IPS-NIHi7 (cell line): ENCODE measurements around the gene ABHD12.
"Not testable (repeated sequence)": the region's sequence is repeated elsewhere in the genome, so short reads cannot be mapped to it uniquely, and the experiment has no call there.

Experiments
- DNase-seq: peaks from one replicate; pipeline ENCODE4 v3.0.0; 2012; ENCODE audit warnings: mixed read lengths; ENCODE audit errors: extremely low spot score

ABHD12 gene

DNA sequence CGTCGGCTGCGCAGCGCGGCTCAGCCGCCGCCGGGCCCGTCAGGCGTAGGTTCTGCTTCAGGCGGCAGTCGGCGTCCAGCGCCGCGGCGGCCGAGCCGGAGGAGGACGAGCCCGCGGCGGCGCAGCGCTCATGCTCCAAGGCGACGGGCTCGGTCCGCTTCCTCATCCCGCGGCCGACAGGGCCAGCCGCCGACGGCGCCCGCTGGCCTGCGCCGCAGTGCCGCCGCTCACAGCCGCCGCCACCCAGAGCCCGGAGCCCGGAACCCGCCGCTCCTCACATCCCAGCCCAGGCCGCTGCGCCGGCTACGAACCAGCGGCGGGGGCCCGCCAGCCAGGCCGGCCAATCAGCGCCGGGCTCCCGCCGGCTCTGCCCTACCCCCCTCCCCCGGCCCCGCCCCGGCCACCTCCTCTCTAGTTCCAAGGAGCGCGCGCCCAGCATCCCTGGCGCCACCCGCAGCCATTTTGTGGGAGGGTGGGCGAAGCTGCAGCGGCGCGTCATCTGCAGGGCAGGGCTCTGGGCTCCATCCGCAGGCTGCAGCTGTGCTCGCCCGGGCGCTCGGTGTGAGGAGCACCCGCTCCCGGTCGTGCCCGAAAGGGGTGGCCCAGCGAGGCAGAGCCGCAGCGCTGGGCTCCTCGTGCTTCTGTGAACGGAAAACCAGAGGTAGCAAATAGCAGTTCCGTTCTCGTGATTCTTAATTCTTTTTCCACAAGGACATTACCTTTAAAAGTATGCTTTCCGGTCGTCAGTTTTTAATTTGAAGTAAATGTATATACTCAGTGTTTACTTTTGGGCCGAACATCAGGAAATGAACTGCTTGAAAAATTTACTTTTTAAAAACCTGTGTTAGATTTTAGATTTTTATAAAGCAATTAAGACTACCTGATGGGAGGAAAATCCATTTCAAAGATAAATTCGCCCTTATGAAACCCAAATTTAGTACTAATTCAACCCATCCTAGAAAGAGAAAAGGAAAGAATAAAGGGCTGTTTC lies at the start of gene ABHD12:
TSS of gene ABHD12 (minus strand) at position 298 of the 991 bp plus-strand sequence. CDS start at position 166, 132 bp downstream.
- DNase-seq: peak; percentile 97

DNA sequence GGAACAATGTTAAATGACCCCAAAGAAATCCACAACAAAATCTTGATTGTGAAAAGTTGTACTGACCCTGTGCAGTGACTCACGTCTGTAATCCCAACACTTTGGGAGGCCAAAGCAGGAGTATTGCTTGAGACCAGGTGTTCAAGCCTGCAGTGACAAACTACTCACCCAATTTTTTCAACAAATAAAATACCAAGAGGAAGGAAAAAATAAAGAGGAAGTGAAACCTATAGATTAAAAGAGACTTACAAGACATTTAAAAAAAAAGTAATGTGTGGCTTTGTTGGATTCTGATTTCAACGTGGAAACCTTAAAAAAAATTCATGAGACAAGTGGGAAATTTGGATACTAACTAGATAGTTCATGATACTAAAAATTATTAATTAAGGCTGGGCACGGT lies 48.7 kb upstream of the ABHD12 start:
- no peak for DNase-seq

DNA sequence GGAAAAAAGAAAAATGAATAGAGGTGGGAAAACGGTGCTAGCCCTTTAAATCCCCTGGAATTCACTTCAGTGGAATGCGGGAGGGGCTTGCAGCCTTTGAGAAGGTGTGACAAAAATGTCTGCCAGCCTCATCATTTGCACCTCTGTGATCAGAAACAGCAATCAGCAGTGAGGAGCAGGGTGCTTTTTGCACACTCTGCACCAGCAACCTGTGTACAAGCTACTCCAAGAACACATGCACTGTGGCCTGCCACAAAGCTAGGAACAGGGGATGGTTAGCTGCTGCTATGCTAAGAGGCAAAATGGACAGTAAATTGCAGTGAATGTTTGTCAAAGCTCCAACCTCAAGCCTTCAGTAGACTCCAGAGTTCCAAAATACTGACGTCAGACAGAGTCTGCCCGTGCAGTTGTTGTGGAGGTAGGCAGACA lies 46.5 kb upstream of the ABHD12 start:
- peak; percentile 67 for DNase-seq

DNA sequence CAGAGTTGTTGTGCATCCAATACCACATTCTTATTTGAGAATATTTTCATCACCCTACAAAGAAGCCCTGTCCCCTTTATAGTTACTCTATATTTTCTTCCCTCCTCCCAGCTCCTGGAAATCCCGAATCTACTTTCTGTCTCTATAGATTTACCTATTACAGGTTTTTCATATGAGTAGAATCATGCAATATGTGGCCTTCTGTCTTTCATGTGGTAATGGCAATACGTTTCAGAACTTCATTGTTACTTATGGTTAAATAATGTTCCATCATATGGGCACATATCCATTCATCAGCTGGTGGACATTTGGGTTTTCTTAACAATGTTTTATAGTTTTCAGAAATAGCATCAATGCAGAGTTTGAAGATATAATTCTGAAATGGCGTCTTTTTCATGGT lies 33.9 kb upstream of the ABHD12 start:
- no peak for DNase-seq

DNA sequence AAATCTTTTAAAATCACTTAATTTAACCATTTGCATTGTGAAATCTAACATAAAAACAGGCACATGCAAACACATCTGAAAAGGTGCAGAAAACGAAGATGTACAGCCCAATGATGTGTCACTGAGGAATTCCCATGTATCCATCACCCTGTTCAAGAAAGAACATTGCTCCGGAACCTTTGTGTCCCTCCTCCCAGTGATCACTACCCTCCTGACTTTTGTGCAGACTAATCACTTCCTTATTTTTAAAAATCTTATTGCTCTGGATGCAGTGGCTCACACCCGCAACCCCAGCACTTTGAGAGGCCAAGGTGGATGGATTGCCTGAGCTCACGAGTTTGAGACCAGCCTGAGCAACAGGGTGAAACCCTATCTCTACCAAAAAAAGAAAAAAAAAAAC lies 31.4 kb upstream of the ABHD12 start:
- no peak for DNase-seq

DNA sequence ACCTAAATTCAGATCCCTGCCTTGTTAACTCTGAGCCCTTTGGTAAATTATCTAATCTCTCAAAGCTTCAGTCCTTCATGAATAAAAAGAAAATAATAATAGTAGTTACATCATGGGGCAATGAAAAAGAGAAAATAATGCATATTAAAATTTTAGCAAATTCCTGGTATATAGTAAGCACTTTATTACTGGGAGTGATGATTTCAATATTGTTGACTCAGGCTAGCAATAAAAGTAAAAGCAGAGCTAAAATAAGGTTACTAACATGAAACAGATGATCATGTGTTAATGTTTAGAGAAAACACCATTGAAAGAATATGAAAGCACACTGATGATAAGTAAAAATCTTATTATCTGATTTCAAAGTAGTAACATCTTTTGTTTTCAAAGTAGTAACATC lies 30.5 kb upstream of the ABHD12 start:
- no peak for DNase-seq

DNA sequence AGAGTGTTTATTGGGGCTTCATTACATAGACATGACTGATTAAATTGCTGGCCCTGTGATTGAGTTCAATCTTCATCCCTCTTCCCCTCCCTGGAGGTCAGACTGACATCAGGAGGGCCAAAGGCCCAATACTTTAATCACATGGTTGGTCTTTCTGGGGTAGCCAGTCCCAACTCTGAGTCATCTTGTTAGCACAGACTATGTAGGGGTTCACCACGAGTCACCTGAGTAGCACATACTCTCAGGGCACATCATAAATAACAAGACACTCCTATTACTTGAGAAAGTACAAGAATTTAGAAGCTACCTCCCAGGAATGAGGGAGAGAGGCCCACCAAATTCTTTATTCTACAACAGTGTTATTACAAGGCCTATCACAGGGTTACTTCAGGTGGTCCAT lies 28.1 kb upstream of the ABHD12 start:
- DNase-seq: no peak

DNA sequence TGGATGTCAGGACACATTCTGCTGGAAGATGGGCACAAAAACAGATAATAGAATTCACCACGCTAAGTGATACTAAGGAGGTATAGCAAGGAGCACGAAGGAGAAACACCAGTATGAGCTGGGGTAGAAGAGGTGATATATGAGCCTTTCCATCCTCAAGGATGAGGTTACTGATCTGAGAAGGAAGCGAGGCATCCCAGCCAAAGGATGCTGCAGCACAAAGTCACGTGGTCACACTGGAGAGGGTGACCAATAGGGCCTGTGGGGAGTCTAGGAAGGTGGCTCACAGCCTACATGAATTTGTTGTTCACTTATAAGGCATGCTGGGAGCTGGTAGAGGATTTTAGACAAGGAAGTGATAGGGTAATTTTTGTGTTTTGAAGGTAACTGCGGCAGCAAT lies 18.3 kb upstream of the ABHD12 start:
- DNase-seq: no peak

DNA sequence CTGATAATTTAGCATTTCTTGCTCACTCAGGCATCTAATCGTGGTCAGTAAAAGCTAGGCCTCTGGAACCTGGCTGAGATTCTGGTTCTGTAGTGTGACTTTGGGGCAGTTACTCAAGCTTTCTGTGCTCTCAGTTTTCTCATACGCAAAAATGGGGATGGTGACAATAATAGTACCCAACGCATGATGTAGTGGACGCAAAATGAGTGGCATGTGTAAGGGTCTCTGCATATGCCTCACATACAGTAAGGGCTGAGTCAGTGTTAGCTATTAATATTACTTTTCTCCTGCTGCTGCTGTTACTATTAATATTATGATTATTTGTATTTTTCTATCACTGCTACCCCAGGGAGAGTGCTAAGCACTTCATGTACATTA lies 17.5 kb upstream of the ABHD12 start:
- DNase-seq: no peak

DNA sequence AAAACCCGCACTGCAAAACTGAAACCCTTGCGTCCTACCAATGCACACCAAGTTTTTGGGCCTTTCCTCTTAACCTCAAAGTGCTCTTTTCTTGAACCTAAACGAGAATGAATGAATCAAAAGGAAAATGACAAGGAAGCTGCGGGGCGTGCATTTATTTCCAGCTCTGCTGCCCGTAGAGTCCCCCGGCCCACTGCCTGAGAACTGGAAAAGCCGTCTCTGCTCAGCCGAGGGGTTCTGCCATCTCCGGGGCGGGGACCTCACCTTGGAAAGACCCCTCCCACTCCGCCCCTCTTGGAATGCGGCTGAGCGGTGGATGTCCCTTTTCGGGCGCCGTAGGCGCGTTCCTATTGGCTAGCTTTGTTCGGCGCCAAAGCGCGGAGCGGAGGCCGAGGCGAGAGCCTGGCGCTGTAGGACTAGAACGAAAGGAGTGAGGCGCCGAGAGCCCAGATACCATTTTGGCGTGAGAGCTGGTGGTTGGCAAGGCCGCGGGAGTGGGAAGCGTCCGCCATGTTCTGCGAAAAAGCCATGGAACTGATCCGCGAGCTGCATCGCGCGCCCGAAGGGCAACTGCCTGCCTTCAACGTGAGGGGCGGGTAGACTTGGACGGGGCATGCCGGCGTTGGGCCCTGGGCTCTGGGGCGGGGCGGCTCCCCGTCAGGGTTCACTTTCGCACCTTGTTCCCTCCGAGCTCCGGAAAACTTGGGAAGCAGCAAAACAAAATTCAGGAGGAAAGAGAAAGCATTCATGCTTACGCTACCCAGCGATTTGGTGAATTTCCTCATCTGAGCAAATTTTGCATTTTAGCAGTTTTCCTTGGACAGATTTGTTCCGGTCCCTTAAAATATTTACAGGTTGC lies 16.9 kb upstream of the ABHD12 start, which contains the start of gene GINS1:
TSS of gene GINS1 (plus strand) at position 363 of the 859 bp plus-strand sequence. CDS start at position 511, 148 bp downstream.
- DNase-seq: peak; percentile 98

DNA sequence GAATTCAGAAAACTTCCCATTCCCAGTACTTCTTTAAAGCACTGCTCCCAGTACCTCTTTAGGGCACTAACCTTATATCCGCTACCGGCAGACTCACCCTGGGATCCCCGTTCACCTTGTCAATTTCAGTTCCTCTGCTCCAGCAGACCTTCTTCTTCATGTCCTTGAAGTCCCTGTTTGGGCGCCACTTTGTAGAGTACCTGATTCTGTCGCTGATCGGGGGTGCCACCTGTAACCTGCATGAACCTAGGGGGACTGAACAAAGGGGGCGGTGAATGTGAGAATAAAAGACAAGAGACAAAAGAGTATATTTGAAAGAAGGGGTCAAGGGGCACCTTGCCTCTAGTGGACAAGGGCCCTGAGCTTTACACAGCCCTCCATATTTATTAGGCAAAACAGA lies 11.9 kb upstream of the ABHD12 start:
- DNase-seq: no peak

DNA sequence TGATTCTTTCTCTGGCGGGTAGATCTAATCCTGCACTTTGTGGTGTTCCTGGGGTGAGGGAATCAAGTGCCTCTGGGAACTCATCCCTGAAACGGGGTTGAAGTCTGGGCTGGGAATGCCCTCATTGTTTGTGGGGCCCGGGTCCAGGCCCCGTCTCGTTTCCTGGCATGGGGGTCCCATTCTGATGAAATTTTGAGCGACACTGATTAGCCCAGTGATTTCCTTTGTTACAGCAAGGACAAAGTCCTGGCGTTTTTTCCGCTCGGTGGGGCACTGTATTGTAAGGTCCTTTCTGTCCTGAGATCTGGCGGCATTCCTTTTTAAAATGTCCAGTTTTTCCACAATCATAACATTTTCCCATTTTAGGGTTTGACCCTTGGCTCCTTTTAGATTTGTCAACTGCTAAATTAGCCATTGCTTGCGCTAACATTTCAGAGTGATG lies 9.7 kb upstream of the ABHD12 start:
- not testable (repeated sequence) for DNase-seq

DNA sequence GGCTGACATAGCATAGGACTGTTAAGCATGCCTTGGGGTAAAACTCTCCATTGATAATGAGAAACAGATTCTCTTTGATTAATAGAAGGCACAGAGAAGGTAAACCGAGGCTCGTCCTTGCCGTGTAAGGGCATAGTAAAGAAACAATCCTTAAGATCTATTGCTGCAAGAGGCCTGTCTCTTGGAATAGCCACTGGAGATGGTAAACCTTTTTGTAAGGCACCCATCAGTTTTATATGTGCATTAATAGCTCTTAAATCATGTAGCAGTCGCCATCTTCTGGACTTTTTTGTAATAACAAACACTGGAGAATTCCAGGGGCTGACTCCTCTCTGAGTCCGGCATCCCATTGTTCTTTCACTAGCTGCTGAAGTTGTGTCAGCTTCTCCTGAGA lies 8.4 kb upstream of the ABHD12 start:
- peak; percentile 57 for DNase-seq

DNA sequence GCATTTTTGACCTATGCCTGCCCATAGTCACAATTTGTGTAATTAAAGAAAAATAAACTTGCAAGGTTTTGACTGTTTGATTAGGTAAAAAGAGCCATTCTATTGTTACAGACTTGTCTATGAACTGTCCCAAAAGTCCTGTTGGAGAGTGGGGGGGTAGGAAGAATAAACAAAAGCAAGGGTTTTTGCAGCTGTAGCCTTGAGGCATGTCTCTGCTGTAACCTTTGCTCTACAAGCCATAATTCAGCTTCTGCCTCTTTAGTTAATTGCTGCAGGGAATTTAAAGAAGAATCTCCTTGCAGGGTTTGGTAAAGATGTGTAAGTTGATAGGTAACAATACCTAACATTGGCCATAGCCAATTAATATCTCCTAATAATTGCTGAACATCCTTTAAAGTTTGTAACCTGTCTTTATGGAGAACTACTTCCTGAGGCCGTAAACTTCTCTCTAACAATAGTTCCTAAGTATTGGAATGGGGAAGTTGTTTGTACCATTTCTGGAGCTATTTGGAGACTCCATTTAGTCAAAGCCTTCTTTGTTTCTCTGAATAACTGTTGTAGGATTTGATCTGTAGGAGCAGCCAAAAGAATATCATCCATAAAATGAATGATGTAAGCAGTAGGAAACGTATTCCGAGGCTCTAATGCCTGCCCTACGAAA lies 7.9 kb upstream of the ABHD12 start:
- no peak for DNase-seq

DNA sequence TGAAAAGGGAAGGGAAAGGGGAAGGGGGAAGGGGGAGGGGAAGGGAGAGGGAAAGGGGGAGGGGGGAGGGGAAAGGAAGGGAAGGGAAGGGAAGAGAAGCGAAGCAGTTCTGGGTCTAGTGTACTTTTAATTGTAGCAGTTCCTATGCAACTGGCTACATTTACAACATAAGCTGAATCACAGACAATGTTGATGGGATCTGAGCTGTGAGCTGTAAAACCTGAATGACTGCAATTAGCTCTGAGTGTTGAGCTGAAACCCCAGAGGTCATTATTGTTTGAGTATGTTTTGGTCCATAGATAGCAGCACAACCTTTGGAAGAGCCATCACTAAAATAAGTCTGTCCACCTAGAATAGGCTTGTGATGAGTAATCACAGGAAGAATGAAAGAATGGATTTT lies 7.2 kb upstream of the ABHD12 start:
- no peak for DNase-seq

DNA sequence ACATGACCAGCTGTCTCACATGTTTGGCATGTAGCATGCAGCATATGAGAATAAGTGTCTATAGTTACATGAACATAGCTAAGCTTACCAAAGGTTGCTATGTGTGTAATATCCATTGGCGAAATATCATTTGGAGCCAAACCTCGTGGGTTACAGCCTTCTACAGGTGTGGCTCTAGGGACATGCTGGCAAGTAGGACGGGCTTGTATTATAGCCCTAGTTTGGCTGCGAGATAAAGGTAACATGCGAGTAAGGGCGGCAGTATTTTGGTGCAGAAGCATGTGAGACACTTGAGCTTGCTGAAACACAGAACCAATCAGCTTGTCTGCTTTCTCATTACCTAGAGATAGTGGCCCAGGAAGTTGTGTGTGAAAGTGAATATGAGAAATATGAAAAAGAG lies 6.5 kb upstream of the ABHD12 start:
- DNase-seq: no peak

DNA sequence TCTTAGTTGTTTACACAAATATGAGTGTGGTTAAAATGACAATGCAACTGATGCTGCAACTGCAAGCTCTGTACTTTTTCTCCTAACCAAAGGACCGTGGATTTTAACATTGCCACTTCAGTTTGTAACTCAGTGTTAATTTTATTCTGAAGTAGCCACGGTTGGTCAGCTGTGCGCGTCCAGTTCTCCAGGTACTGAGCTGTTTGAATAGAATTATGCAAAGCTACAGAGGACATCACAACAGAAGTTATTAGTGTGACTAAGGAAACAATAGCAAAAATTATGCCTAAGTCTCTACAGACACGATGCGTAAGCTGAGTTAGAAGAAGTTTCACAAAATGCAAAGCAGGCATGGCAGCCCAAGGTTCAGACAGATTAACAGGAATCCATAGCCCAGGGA lies 4.4 kb upstream of the ABHD12 start:
- DNase-seq: no peak

DNA sequence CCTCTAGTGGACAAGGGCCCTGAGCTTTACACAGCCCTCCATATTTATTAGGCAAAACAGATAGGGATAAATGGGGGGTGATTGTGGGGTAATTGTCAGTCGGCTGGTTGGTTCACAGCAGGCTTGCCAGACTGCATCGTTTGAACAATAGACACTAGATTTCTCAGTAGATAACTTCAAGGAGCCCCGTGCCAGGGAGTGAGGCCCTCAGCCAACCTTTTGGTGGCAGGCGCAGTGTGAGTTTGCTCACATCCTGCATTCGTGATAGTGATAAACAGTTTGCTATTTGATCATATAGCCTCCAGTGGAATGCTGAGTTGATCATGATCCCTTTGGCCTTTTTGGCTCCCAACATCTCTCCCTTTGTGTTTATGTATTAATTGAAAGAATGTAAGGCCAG lies 3.6 kb upstream of the ABHD12 start:
- DNase-seq: no peak

DNA sequence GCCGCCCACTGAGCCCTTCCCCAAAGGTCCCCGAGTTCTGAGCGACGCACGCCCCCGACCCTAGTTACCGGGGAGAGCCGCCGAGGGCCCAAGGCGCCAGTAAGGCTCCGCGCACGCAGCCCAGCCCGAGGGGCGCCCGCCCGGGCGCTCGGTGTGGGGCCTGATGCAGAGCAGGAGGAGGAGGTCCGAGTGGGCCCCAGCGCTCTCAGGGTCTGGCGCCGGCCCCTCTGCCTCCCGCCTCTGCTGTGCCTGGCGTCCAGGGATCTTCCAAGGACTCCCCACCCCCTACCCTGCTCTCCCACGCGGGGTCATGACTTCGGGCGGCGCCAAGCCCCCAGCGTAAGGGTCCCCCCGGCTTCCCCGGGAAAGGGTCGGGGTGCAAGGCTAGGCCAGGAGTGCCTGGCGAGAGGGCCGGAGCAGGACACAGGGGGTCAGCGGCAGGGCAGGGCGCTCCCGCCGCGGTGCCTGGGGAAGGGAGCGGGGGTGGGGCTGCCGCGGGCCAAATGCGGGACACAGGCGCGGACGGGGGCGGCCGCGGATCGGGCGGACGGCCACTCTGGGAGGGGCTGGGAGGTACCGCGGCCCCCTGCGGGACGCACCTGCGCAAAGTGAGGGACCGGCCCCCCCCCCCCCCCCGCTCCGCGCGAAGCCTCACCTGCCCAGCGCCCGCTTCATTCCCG lies 637 bp downstream of the ABHD12 start:
- DNase-seq: peak; percentile 61

DNA sequence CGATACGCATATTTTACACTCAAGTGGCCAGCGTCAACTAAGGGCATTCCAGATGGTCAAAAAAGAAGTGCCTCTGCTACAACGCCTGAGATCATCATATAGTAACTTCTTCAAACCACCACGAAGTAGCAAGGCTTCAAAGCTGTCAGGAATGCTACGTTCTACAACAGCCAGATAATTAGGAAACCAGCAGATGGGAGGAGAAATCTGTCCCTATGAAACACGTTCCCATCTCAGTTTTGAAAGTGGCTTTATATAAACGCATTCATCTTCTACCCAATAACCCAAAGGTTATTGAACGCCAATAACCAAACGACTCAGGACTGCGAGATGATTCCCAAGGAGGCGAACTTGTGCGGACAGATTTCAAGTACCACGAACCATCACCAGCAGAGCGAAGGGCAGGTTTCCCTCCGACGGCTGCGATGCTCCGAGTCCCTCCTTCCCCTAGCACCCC lies 1.2 kb downstream of the ABHD12 start:
- DNase-seq: no peak

DNA sequence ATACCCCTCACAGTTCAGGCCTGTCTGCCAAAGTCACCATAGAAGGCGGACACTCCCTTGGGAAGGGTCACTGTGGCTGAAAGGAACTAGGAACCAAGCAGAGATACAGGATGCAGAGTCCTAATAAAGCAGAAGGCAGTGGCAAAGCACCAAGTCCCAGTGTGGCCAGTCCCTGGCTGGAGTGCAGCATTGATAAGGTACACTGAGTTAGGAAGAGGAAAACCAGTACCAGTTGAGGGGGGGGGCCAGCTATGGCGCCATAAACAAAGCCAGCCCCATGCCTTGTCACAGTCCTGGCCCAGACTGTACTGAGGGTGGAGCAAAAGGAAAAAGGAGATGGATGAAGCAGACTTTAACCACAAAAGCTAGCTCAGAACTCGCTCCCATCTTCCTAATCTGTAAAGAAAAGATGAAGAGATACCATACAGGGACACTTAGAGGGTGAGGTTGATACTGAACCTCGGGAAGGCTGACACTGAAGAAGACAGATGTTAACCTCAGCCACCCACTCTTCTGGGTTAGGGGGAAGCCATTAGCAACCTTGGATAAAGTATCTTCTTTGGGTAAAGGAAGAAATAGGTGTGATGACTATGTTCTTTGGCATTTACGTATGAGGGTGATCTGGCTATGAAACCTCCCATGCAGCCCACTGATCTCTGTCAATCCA lies 7.8 kb downstream of the ABHD12 start:
- DNase-seq: no peak
